B cell (primary cell): Measurements from ENCODE around the gene ALG6. TPM values are rescaled to one million over a fixed set of nuclear protein-coding genes. Genes with fewer than 3 reads are reported as not detected.
A peak's percentile ranks its signal among the peaks of the same experiment; 100 is the strongest.

Source experiments
- ATAC-seq: fragments of 200-7000 bp; cut with Tn5 transposase; one replicate; pipeline ENCODE4 v1.10.0; 2021; ENCODE audit warnings: low read depth, mild to moderate bottlenecking, moderate number of reproducible peaks, moderate library complexity
- CTCF ChIA-PET: fragments of 350-600 bp; sonication (Branson Sonifier 250); formaldehyde crosslinking; loops from one replicate; lab custom pipeline; 2021; ENCODE audit warnings: antibody characterized with exemption, inconsistent platforms; lab: Charles Lee
- POLR2A ChIA-PET: fragments of 350-600 bp; sonication (Branson Sonifier 250); formaldehyde crosslinking; loops from one replicate; lab custom pipeline; 2021; ENCODE audit warnings: antibody characterized with exemption; lab: Charles Lee
- DNase-seq: peaks from one replicate; pipeline ENCODE4 v3.0.0; 2013
- H2AFZ ChIP-seq: 2 replicates; pipeline ENCODE4 v1.6.1; 2012; ENCODE audit warnings: mild to moderate bottlenecking, low read depth, low read length; ENCODE audit not compliant: insufficient read depth, poor library complexity, severe bottlenecking
- H3K27ac ChIP-seq, 2 donors: 1 replicate in 1 of 2; 2 replicates in 1 of 2; pipeline ENCODE4 v1.5.1; 2012 to 2013; ENCODE audit warnings: low read length in 2 of 2, mild to moderate bottlenecking in 2 of 2, moderate library complexity in 1 of 2
- H3K27me3 ChIP-seq, 4 experiments: fragments of 200-600 bp in 1 of 4; sonication (generic) in 1 of 4; replicated peaks in 1 of 4; 1 replicate in 2 of 4; 2 replicates in 2 of 4; pipeline versions ENCODE4 v1.6.1 to v1.7.0; 2013 to 2016; ENCODE audit warnings: low read length in 3 of 4, mild to moderate bottlenecking in 2 of 4, mixed read lengths in 1 of 4, moderate library complexity in 1 of 4; ENCODE audit not compliant: insufficient read depth in 4 of 4, control insufficient read depth in 3 of 4; ENCODE audit errors: control extremely low read depth in 1 of 4
- H3K36me3 ChIP-seq, 2 experiments: replicated peaks in 1 of 2; 1 replicate in 1 of 2; 2 replicates in 1 of 2; pipeline versions ENCODE4 v1.6.1 to v1.7.1; 2013; ENCODE audit warnings: low read length in 1 of 2; ENCODE audit not compliant: insufficient read depth in 2 of 2, control insufficient read depth in 1 of 2; ENCODE audit errors: control extremely low read depth in 1 of 2, extremely low read depth in 1 of 2
- H3K4me1 ChIP-seq, 2 donors: fragments of 200-600 bp in 1 of 2; sonication (generic) in 1 of 2; 1 replicate in 1 of 2; 2 replicates in 1 of 2; pipeline versions ENCODE4 v1.5.1 to v1.6.1; 2013 to 2017; ENCODE audit warnings: low read length in 2 of 2; ENCODE audit not compliant: control insufficient read depth in 2 of 2, insufficient read depth in 2 of 2
- H3K4me2 ChIP-seq: replicated peaks from 2 replicates; pipeline ENCODE3; 2012; ENCODE audit warnings: mild to moderate bottlenecking, low read depth, low read length; ENCODE audit not compliant: poor library complexity, severe bottlenecking
- H3K4me3 ChIP-seq, 5 experiments: fragments of 200-600 bp in 1 of 5; sonication (generic) in 1 of 5; 1 replicate in 3 of 5; 2 replicates in 2 of 5; pipeline versions ENCODE4 v1.5.1 to v1.7.0; 2011 to 2016; ENCODE audit warnings: low read length in 4 of 5, mild to moderate bottlenecking in 4 of 5, low read depth in 2 of 5, control low read depth in 1 of 5, moderate library complexity in 1 of 5; ENCODE audit not compliant: insufficient read depth in 1 of 5; ENCODE audit errors: control extremely low read depth in 1 of 5, extremely low read depth in 1 of 5
- H3K79me2 ChIP-seq: fragments of 200-600 bp; sonication (generic); one replicate; pipeline ENCODE4 v1.6.0; 2016; ENCODE audit warnings: low read length; ENCODE audit not compliant: control insufficient read depth, insufficient read depth
- H3K9ac ChIP-seq: fragments of 200-600 bp; sonication (generic); 2 replicates; pipeline ENCODE4 v1.6.1; 2017; ENCODE audit warnings: mild to moderate bottlenecking, low read length, moderate library complexity
- H3K9me3 ChIP-seq, 3 donors: one replicate each; pipeline versions ENCODE4 v1.6.1 to v1.7.1; 2013; ENCODE audit warnings: low read length in 2 of 3; ENCODE audit not compliant: control insufficient read depth in 2 of 3, insufficient read depth in 1 of 3; ENCODE audit errors: control extremely low read depth in 1 of 3
- H4K20me1 ChIP-seq: 2 replicates; pipeline ENCODE4 v1.6.0; 2012; ENCODE audit warnings: mild to moderate bottlenecking, low read length; ENCODE audit not compliant: insufficient read depth, control insufficient read depth, poor library complexity, severe bottlenecking
- H3K27ac Mint-ChIP-seq: one replicate; pipeline ENCODE4 v1.8.0; 2021; ENCODE audit warnings: mixed read lengths
- H3K27me3 Mint-ChIP-seq: one replicate; pipeline ENCODE4 v1.8.0; 2021; ENCODE audit warnings: mixed read lengths
- H3K4me1 Mint-ChIP-seq: one replicate; pipeline ENCODE4 v1.8.0; 2021; ENCODE audit warnings: mixed read lengths
- H3K4me3 Mint-ChIP-seq: one replicate; pipeline ENCODE4 v1.8.0; 2021; ENCODE audit warnings: mixed read lengths
- H3K9me3 Mint-ChIP-seq: one replicate; pipeline ENCODE4 v1.8.0; 2022; ENCODE audit warnings: mixed read lengths; ENCODE audit not compliant: insufficient read depth
- EZH2 ChIP-seq: IDR thresholded peaks from 2 replicates; pipeline ENCODE4 v1.6.1; 2012; ENCODE audit warnings: borderline replicate concordance, low read depth, mild to moderate bottlenecking, moderate library complexity, low read length; ENCODE audit not compliant: insufficient read depth, poor library complexity, severe bottlenecking
- WGBS: methylation state at CpG from one replicate; pipeline ENCODE4 v1.1.5; 2013; ENCODE audit warnings: missing lambda C conversion rate; ENCODE audit not compliant: insufficient coverage; 5-methylcytosine and 5-hydroxymethylcytosine counted together
- intact Hi-C: fragments of 100-400 bp; cut with micrococcal nuclease; formaldehyde crosslinking; loops from one replicate; pipeline ENCODE4 v1.10.0; 2022
- polyA plus RNA-seq: library from polyadenylated mRNA; depleted of rRNA; stranded (reverse); fragments of >200 nt; gene quantifications from 2 replicates; pipeline ENCODE4 v1.2.3, GENCODE V29; 2012
- total RNA-seq, 2 donors: library from RNA; stranded (reverse); fragments of 120-200 nt in 1 of 2; gene quantifications; 1 replicate in 1 of 2; 2 replicates in 1 of 2; pipeline versions ENCODE4 v1.2.3 to v1.2.4, GENCODE V29; 2013 to 2022
- TF ChIP-seq, protein P1 (sequence below): fragments of 200-600 bp; IDR thresholded peaks from one replicate; pipeline ENCODE4 v1.8.0; 2022; ENCODE audit warnings: antibody characterized with exemption, mild to moderate bottlenecking

The ALG6 gene
- total and polyA plus RNA-seq, 2 donors (not counting 1 experiment from before 2014, with no cell fraction given) = 9.7 to 31.4 TPM

DNA sequence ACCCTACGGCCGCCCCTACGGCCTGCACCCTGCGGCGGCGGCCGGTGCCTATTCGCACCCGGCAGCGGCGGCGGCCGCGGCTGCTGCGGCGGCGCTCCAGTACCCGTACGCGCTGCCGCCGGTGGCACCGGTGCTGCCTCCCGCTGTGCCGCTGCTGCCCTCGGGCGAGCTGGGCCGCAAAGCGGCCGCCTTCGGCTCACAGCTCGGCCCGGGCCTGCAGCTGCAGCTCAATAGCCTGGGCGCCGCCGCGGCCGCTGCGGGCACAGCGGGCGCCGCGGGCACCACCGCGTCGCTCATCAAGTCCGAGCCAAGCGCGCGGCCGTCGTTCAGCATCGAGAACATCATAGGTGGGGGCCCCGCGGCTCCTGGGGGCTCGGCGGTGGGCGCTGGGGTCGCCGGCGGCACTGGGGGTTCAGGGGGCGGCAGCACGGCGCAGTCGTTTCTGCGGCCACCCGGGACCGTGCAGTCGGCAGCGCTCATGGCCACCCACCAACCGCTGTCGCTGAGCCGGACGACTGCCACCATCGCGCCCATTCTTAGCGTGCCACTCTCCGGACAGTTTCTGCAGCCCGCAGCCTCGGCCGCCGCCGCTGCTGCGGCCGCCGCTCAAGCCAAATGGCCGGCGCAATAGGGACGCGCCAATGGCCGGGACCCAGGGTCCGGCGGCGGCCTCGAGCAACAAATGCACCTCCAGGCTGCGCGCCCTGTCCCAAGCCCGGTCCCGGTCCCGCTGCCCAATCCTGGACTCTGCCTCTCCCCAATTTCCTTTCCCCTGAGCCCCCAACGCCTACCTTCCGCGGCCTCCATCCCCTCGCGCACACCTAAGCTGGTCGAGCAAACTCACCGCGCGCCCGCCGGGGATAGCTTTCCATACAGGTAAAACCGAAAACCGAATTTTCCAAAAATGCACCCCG lies 43.3 kb upstream of the ALG6 start:
- peaks cover 3% of the 10 kb centered on the region for H3K9me3 Mint-ChIP-seq
- Histone ChIP-seq H3K9me3 (peaks cover 5 to 82% (median 45%) of the 10 kb centered on the region in 3 donors), H3K4me2 (peak overlapping the region; percentile 89), H4K20me1 (no peaks in the 10 kb centered on the region), H3K27me3 (peaks cover 2 to 84% (median 72%) of the 10 kb centered on the region in 4 experiments), H3K79me2 (no peaks in the 10 kb centered on the region), H3K36me3 (no peaks in the 10 kb centered on the region), H3K4me1 (peaks cover 50 to 75% of the 10 kb centered on the region in 2 donors), H2AFZ (peak overlapping the region; percentile 68), H3K4me3 (peak overlapping the region in 3 of 5 experiments; percentile 43 to 57 (median 44)), H3K27ac (no peak overlapping the region), H3K9ac (peak overlapping the region; percentile 53)
- ChIA-PET CTCF (no interaction called here), POLR2A (no interaction called here)
- peak overlapping the region; percentile 87 for H3K27ac Mint-ChIP-seq
- TF ChIP-seq, protein P1, sequence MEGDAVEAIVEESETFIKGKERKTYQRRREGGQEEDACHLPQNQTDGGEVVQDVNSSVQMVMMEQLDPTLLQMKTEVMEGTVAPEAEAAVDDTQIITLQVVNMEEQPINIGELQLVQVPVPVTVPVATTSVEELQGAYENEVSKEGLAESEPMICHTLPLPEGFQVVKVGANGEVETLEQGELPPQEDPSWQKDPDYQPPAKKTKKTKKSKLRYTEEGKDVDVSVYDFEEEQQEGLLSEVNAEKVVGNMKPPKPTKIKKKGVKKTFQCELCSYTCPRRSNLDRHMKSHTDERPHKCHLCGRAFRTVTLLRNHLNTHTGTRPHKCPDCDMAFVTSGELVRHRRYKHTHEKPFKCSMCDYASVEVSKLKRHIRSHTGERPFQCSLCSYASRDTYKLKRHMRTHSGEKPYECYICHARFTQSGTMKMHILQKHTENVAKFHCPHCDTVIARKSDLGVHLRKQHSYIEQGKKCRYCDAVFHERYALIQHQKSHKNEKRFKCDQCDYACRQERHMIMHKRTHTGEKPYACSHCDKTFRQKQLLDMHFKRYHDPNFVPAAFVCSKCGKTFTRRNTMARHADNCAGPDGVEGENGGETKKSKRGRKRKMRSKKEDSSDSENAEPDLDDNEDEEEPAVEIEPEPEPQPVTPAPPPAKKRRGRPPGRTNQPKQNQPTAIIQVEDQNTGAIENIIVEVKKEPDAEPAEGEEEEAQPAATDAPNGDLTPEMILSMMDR = no peak
- peak; percentile 90 for TF ChIP-seq EZH2
- H3K4me3 Mint-ChIP-seq = peak overlapping the region; percentile 76
- intact Hi-C loops = loop anchor here (2.0 kb wide), 1 partner anchor 43 kb away; the partner anchor contains the start of gene ALG6
- H3K4me1 Mint-ChIP-seq = peaks cover 21% of the 10 kb centered on the region
- DNase-seq = peak; percentile 32
- ATAC-seq = no peak
- 8% methylated on average over 109 of the region's 114 CpGs for WGBS
- H3K27me3 Mint-ChIP-seq = peaks cover 63% of the 10 kb centered on the region

DNA sequence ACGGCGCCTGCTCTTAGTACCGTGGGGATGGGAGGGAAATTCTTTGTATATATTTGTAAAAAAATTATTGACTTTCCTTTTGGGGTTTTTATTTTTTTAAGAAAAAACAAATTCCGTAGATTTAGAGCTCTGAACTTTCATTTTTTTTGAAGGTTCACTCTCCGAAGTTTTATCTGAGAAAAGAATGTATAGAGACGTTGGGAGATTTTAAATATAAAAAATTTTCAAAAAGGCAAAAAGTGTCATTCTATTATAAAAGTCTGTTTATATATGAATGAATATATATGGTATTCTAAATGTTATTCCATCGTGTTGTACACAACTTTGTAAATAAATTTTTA lies 42.7 kb upstream of the ALG6 start:
- Histone ChIP-seq H3K27me3 (peaks cover 2 to 84% (median 71%) of the 10 kb centered on the region in 4 experiments), H2AFZ (no peak overlapping the region), H3K9ac (no peak overlapping the region), H4K20me1 (no peaks in the 10 kb centered on the region), H3K79me2 (no peaks in the 10 kb centered on the region), H3K36me3 (no peaks in the 10 kb centered on the region), H3K4me3 (no peak overlapping the region), H3K27ac (no peak overlapping the region), H3K9me3 (peaks cover 5 to 82% (median 39%) of the 10 kb centered on the region in 3 donors), H3K4me2 (peak overlapping the region; percentile 89), H3K4me1 (peaks cover 52 to 75% of the 10 kb centered on the region in 2 donors)
- WGBS = no CpG with 5 or more reads among the region's 7 CpGs
- Mint-ChIP-seq H3K27me3 (peaks cover 63% of the 10 kb centered on the region), H3K4me3 (peak overlapping the region; percentile 76), H3K9me3 (no peaks in the 10 kb centered on the region), H3K4me1 (peaks cover 22% of the 10 kb centered on the region), H3K27ac (peak overlapping the region; percentile 87)
- ChIA-PET POLR2A (no interaction called here), CTCF (no interaction called here)
- intact Hi-C loops = no loop called here
- DNase-seq (no peak), ATAC-seq (no peak)
- TF ChIP-seq, protein P1 = no peak
- TF ChIP-seq EZH2 = no peak
